IPS-20b (cell line): ENCODE results near the gene LTBP2.
"Not testable (repeated sequence)": the region's sequence is repeated elsewhere in the genome, so short reads cannot be mapped to it uniquely, and the experiment has no call there.

ENCODE experiments used
- H3K27ac ChIP-seq: one replicate; pipeline ENCODE4 v1.5.1; 2013; ENCODE audit warnings: low read length
- H3K27me3 ChIP-seq: 2 replicates; pipeline ENCODE4 v1.6.1; 2013; ENCODE audit warnings: mild to moderate bottlenecking, low read length, inconsistent platforms; ENCODE audit not compliant: insufficient read depth
- H3K36me3 ChIP-seq: 2 replicates; pipeline ENCODE4 v1.6.1; 2013; ENCODE audit warnings: low read depth, mild to moderate bottlenecking, inconsistent platforms, low read length, moderate library complexity; ENCODE audit not compliant: insufficient read depth
- H3K4me1 ChIP-seq: 2 replicates; pipeline ENCODE4 v1.6.1; 2013; ENCODE audit warnings: mild to moderate bottlenecking, control low read depth, inconsistent platforms, low read length, moderate library complexity; ENCODE audit not compliant: insufficient read depth
- H3K4me3 ChIP-seq: 2 replicates; pipeline ENCODE4 v1.5.1; 2013; ENCODE audit warnings: mild to moderate bottlenecking, low read length, inconsistent platforms
- H3K9ac ChIP-seq: 2 replicates; pipeline ENCODE4 v1.6.1; 2013; ENCODE audit warnings: low read depth, mild to moderate bottlenecking, inconsistent platforms, low read length, moderate library complexity
- H3K9me3 ChIP-seq: 2 replicates; pipeline ENCODE4 v1.6.1; 2013; ENCODE audit warnings: mild to moderate bottlenecking, low read depth, low read length, inconsistent platforms; ENCODE audit not compliant: insufficient read depth

Gene LTBP2

GRCh38 chr14:74538411-74539391 is 73.3 kb downstream of the LTBP2 start:
- H3K36me3 ChIP-seq, result no peaks in the 10 kb centered on the region

GRCh38 chr14:74536336-74536735 is 75.7 kb downstream of the LTBP2 start:
- not testable (repeated sequence) for H3K36me3 ChIP-seq, H3K4me3 ChIP-seq, H3K27me3 ChIP-seq, H3K27ac ChIP-seq, H3K9me3 ChIP-seq, H3K9ac ChIP-seq, H3K4me1 ChIP-seq

More at GRCh38 chr14:74538411-74539391, 73.3 kb downstream of the LTBP2 start:
- H3K4me1 ChIP-seq, result no peaks in the 10 kb centered on the region
- no peak overlapping the region for H3K4me3 ChIP-seq
- no peak overlapping the region for H3K9ac ChIP-seq
- no peaks in the 10 kb centered on the region for H3K9me3 ChIP-seq
- no peaks in the 10 kb centered on the region for H3K27me3 ChIP-seq
- no peak overlapping the region for H3K27ac ChIP-seq

- Histone ChIP-seq H3K27ac (no peak overlapping the region), H3K9me3 (no peaks in the 10 kb centered on the region), H3K36me3 (no peaks in the 10 kb centered on the region), H3K4me1 (no peaks in the 10 kb centered on the region), H3K27me3 (no peaks in the 10 kb centered on the region), H3K4me3 (no peak overlapping the region), H3K9ac (no peak overlapping the region)
Observed at GRCh38 chr14:74535756-74536325, 76.2 kb downstream of the LTBP2 start.

GRCh38 chr14:74533576-74533975 is 78.5 kb downstream of the LTBP2 start:
- Histone ChIP-seq H3K27ac (no peak overlapping the region), H3K36me3 (no peaks in the 10 kb centered on the region), H3K4me1 (no peaks in the 10 kb centered on the region), H3K4me3 (no peak overlapping the region), H3K9ac (no peak overlapping the region), H3K27me3 (no peaks in the 10 kb centered on the region), H3K9me3 (no peaks in the 10 kb centered on the region)

- Histone ChIP-seq H3K27me3 (no peaks in the 10 kb centered on the region), H3K9me3 (no peaks in the 10 kb centered on the region), H3K27ac (no peak overlapping the region), H3K4me1 (no peaks in the 10 kb centered on the region), H3K4me3 (no peak overlapping the region), H3K36me3 (no peaks in the 10 kb centered on the region), H3K9ac (no peak overlapping the region)
Observed at GRCh38 chr14:74532246-74532645, 79.8 kb downstream of the LTBP2 start.

- no peak overlapping the region for H3K9ac ChIP-seq
- no peaks in the 10 kb centered on the region for H3K27me3 ChIP-seq
- H3K9me3 ChIP-seq, result no peaks in the 10 kb centered on the region
- no peaks in the 10 kb centered on the region for H3K36me3 ChIP-seq
- H3K4me3 ChIP-seq, result no peak overlapping the region
- no peaks in the 10 kb centered on the region for H3K4me1 ChIP-seq
- no peak overlapping the region for H3K27ac ChIP-seq
Observed at GRCh38 chr14:74531467-74531866, 80.6 kb downstream of the LTBP2 start.

GRCh38 chr14:74531006-74531405 is 81.0 kb downstream of the LTBP2 start:
- H3K4me3 ChIP-seq, result no peak overlapping the region

GRCh38 chr14:74528886-74529285 is 83.2 kb downstream of the LTBP2 start:
- H3K36me3 ChIP-seq, result no peaks in the 10 kb centered on the region
- H3K27ac ChIP-seq, result no peak overlapping the region
- no peaks in the 10 kb centered on the region for H3K27me3 ChIP-seq
- H3K4me1 ChIP-seq, result no peaks in the 10 kb centered on the region
- no peak overlapping the region for H3K9ac ChIP-seq
- no peaks in the 10 kb centered on the region for H3K9me3 ChIP-seq
- H3K4me3 ChIP-seq, result no peak overlapping the region

More at GRCh38 chr14:74531006-74531405, 81.0 kb downstream of the LTBP2 start:
- Histone ChIP-seq H3K4me1 (no peaks in the 10 kb centered on the region), H3K9ac (no peak overlapping the region), H3K27ac (no peak overlapping the region), H3K27me3 (no peaks in the 10 kb centered on the region), H3K36me3 (no peaks in the 10 kb centered on the region), H3K9me3 (no peaks in the 10 kb centered on the region)

- no peaks in the 10 kb centered on the region for H3K27me3 ChIP-seq
- no peak overlapping the region for H3K27ac ChIP-seq
- H3K9ac ChIP-seq, result no peak overlapping the region
- no peaks in the 10 kb centered on the region for H3K36me3 ChIP-seq
- no peaks in the 10 kb centered on the region for H3K4me1 ChIP-seq
- no peak overlapping the region for H3K4me3 ChIP-seq
- no peaks in the 10 kb centered on the region for H3K9me3 ChIP-seq
Observed at GRCh38 chr14:74528406-74528805, 83.6 kb downstream of the LTBP2 start.

GRCh38 chr14:74527736-74528280 is 84.2 kb downstream of the LTBP2 start:
- Histone ChIP-seq H3K36me3 (no peaks in the 10 kb centered on the region), H3K9ac (no peak overlapping the region), H3K27me3 (no peaks in the 10 kb centered on the region), H3K4me3 (no peak overlapping the region), H3K4me1 (no peaks in the 10 kb centered on the region), H3K9me3 (no peaks in the 10 kb centered on the region), H3K27ac (no peak overlapping the region)

- Histone ChIP-seq H3K4me1 (no peaks in the 10 kb centered on the region), H3K9me3 (no peaks in the 10 kb centered on the region), H3K9ac (no peak overlapping the region), H3K27ac (no peak overlapping the region), H3K36me3 (no peaks in the 10 kb centered on the region), H3K27me3 (no peaks in the 10 kb centered on the region), H3K4me3 (no peak overlapping the region)
Observed at GRCh38 chr14:74526854-74527585, 85.0 kb downstream of the LTBP2 start.
